Cardiac muscle cell (in vitro differentiated cells and primary cell): ENCODE measurements around the gene GRK7. TPM values are rescaled to one million over a fixed set of nuclear protein-coding genes. Genes with fewer than 3 reads are reported as not detected.

Experiments
- DNase-seq, 2 donors: peaks; one replicate each; pipeline versions ENCODE4 v3.0.0 to v3.0.0-alpha.2; 2010 to 2017; ENCODE audit warnings: low read depth in 1 of 2, low spot score in 1 of 2
- H3K27ac ChIP-seq: fragments of 200-600 bp; sonication (generic); 2 replicates; pipeline ENCODE4 v1.5.1; 2016
- H3K27me3 ChIP-seq: fragments of 200-600 bp; sonication (generic); 2 replicates; pipeline ENCODE4 v1.6.0; 2016; ENCODE audit warnings: control low read depth
- H3K36me3 ChIP-seq: fragments of 200-600 bp; sonication (generic); 2 replicates; pipeline ENCODE4 v1.5.1; 2016; ENCODE audit warnings: control low read depth
- H3K4me1 ChIP-seq: fragments of 200-600 bp; sonication (generic); 2 replicates; pipeline ENCODE4 v1.8.1; 2017; ENCODE audit warnings: low read depth, mild to moderate bottlenecking, mixed run types
- H3K4me3 ChIP-seq: fragments of 200-600 bp; sonication (generic); 2 replicates; pipeline ENCODE4 v1.5.1; 2016; ENCODE audit warnings: mild to moderate bottlenecking
- H3K9me3 ChIP-seq: fragments of 200-600 bp; sonication (generic); 2 replicates; pipeline ENCODE4 v1.5.1; 2017; ENCODE audit warnings: low read depth, mild to moderate bottlenecking, control low read depth
- CTCF ChIP-seq: IDR thresholded peaks from 2 replicates; pipeline ENCODE4 v1.5.1; 2012; ENCODE audit warnings: low read depth, mild to moderate bottlenecking, low read length
- polyA plus RNA-seq: library from polyadenylated mRNA; unstranded; fragments of >200 nt; fragmentation: Nextera tagmentation; extraction: Ambion mirVana; gene quantifications from 2 replicates; pipeline ENCODE4 v1.2.1, GENCODE V29; 2016
- total RNA-seq: library from RNA; depleted of rRNA; stranded (reverse); fragments of >200 nt; gene quantifications from 2 replicates; pipeline ENCODE4 v1.2.3, GENCODE V29; 2016

Gene GRK7
- total and polyA plus RNA-seq, 2 experiments from 2014 or later, result not detected

- peaks cover 4% of the 10 kb centered on the region for H3K4me1 ChIP-seq
- no peak for TF ChIP-seq CTCF
- H3K27ac ChIP-seq, result no peak overlapping the region
- no peaks in the 10 kb centered on the region for H3K27me3 ChIP-seq
- H3K9me3 ChIP-seq, result no peaks in the 10 kb centered on the region
- no peak overlapping the region for H3K4me3 ChIP-seq
- DNase-seq, result peak; percentile 35 to 41
- H3K36me3 ChIP-seq, result no peaks in the 10 kb centered on the region
These were observed 6.2 kb downstream of the GRK7 start for GRCh38 chr3:141769221-141769894.

GRCh38 chr3:141773676-141774075, 10.5 kb downstream of the GRK7 start:
- Histone ChIP-seq H3K9me3 (no peaks in the 10 kb centered on the region), H3K36me3 (no peaks in the 10 kb centered on the region), H3K27me3 (no peaks in the 10 kb centered on the region), H3K27ac (no peak overlapping the region), H3K4me3 (no peak overlapping the region), H3K4me1 (peaks cover 12% of the 10 kb centered on the region)
- TF ChIP-seq CTCF, result no peak
- DNase-seq, result no peak

- Histone ChIP-seq H3K4me1 (peaks cover 8% of the 10 kb centered on the region), H3K27ac (no peak overlapping the region), H3K4me3 (no peak overlapping the region), H3K9me3 (no peaks in the 10 kb centered on the region), H3K27me3 (no peaks in the 10 kb centered on the region), H3K36me3 (no peaks in the 10 kb centered on the region)
- no peak for TF ChIP-seq CTCF
- DNase-seq, result no peak
These were observed 13.2 kb downstream of the GRK7 start for GRCh38 chr3:141776376-141776775.

GRCh38 chr3:141776885-141777284, 13.7 kb downstream of the GRK7 start:
- no peaks in the 10 kb centered on the region for H3K36me3 ChIP-seq
- no peak overlapping the region for H3K27ac ChIP-seq

GRCh38 chr3:141777957-141778813, 15.0 kb downstream of the GRK7 start:
- H3K4me3 ChIP-seq, result no peak overlapping the region
- H3K9me3 ChIP-seq, result no peaks in the 10 kb centered on the region
- H3K27me3 ChIP-seq, result no peaks in the 10 kb centered on the region
- peaks cover 8% of the 10 kb centered on the region for H3K4me1 ChIP-seq
- no peaks in the 10 kb centered on the region for H3K36me3 ChIP-seq
- no peak for TF ChIP-seq CTCF
- no peak for DNase-seq
- no peak overlapping the region for H3K27ac ChIP-seq

More at GRCh38 chr3:141776885-141777284, 13.7 kb downstream of the GRK7 start:
- H3K4me1 ChIP-seq, result peaks cover 8% of the 10 kb centered on the region
- no peak for TF ChIP-seq CTCF
- H3K4me3 ChIP-seq, result no peak overlapping the region
- H3K9me3 ChIP-seq, result no peaks in the 10 kb centered on the region
- H3K27me3 ChIP-seq, result no peaks in the 10 kb centered on the region
- DNase-seq, result no peak
